Ishikawa (cell line): ENCODE data around the gene KLHL11.
A peak's percentile ranks its signal among the peaks of the same experiment; 100 is the strongest.

Experiments used
- CEBPB ChIP-seq: IDR thresholded peaks from 2 replicates; pipeline ENCODE4 v1.6.1; 2012
- CREB1 ChIP-seq: IDR thresholded peaks from 2 replicates; pipeline ENCODE4 v1.6.1; 2012; ENCODE audit warnings: low read depth
- EGR1 ChIP-seq: IDR thresholded peaks from 2 replicates; pipeline ENCODE4 v1.6.1; 2012
- EP300 ChIP-seq: IDR thresholded peaks from 2 replicates; pipeline ENCODE4 v1.6.1; 2012; ENCODE audit warnings: borderline replicate concordance
- FOXM1 ChIP-seq: IDR thresholded peaks from 2 replicates; pipeline ENCODE4 v1.6.1; 2012; ENCODE audit warnings: low read depth, borderline replicate concordance
- MAX ChIP-seq: IDR thresholded peaks from 2 replicates; pipeline ENCODE4 v1.6.1; 2012
- NFIC ChIP-seq: IDR thresholded peaks from 2 replicates; pipeline ENCODE4 v1.6.1; 2012
- RAD21 ChIP-seq: IDR thresholded peaks from 2 replicates; pipeline ENCODE4 v1.6.1; 2012; ENCODE audit warnings: low read depth
- REST ChIP-seq: IDR thresholded peaks from 2 replicates; pipeline ENCODE4 v1.6.1; 2012; ENCODE audit warnings: low read depth, mild to moderate bottlenecking
- TAF1 ChIP-seq: IDR thresholded peaks from 2 replicates; pipeline ENCODE4 v1.6.1; 2012; ENCODE audit warnings: low read depth, mild to moderate bottlenecking
- TCF12 ChIP-seq: IDR thresholded peaks from 2 replicates; pipeline ENCODE4 v1.6.1; 2012; ENCODE audit warnings: low read depth
- TEAD4 ChIP-seq: IDR thresholded peaks from 2 replicates; pipeline ENCODE4 v1.6.1; 2012
- USF1 ChIP-seq: IDR thresholded peaks from 2 replicates; pipeline ENCODE4 v1.6.1; 2012
- YY1 ChIP-seq: IDR thresholded peaks from 2 replicates; pipeline ENCODE4 v1.6.1; 2012; ENCODE audit warnings: low read depth
- ZBTB7A ChIP-seq: IDR thresholded peaks from 2 replicates; pipeline ENCODE4 v1.6.1; 2012; ENCODE audit warnings: low read depth

Gene KLHL11

GRCh38 chr17:41816637-41817320 is 48.4 kb downstream of the KLHL11 start:
- TF ChIP-seq MAX: no peak
- TF ChIP-seq CEBPB: no peak
- no peak for TF ChIP-seq NFIC
- no peak for TF ChIP-seq FOXM1
- no peak for TF ChIP-seq TCF12
- no peak for TF ChIP-seq EGR1
- no peak for TF ChIP-seq ZBTB7A
- no peak for TF ChIP-seq TAF1
- no peak for TF ChIP-seq USF1
- TF ChIP-seq EP300: no peak
- no peak for TF ChIP-seq TEAD4
- no peak for TF ChIP-seq YY1
- TF ChIP-seq RAD21: no peak
- no peak for TF ChIP-seq REST
- no peak for TF ChIP-seq CREB1

GRCh38 chr17:41814195-41814594 is 51.0 kb downstream of the KLHL11 start:
- TF ChIP-seq TEAD4: no peak
- TF ChIP-seq REST: peak; percentile 39; the same call in 1 of the 2 replicates
- TF ChIP-seq MAX: no peak
- no peak for TF ChIP-seq EGR1

DNA sequence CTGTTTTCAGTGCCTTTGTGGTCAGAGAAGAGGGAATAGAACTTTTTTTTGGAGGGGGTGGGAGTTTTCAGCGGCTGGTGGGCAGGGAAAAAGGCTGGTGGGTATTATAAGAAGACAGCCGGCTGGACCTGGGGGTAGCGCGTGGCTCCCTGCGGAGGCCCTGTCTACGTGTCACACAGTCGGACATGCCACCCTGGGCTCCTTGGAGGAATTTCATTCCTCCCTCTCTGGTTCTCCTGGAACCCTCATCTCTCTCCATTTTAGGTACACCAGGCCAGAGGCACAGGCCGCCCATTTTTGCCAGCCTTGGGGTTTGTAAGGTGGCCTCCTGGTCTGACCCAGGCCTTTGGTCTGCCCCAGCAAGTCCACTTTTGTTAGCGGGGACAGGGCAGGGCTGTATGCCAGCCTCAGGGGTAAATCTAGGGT is 51.5 kb downstream of the KLHL11 start:
- no peak for TF ChIP-seq TEAD4
- no peak for TF ChIP-seq TAF1
- no peak for TF ChIP-seq ZBTB7A
- TF ChIP-seq NFIC: no peak
- no peak for TF ChIP-seq YY1
- TF ChIP-seq TCF12: no peak
- no peak for TF ChIP-seq CREB1
- TF ChIP-seq REST: no peak

DNA sequence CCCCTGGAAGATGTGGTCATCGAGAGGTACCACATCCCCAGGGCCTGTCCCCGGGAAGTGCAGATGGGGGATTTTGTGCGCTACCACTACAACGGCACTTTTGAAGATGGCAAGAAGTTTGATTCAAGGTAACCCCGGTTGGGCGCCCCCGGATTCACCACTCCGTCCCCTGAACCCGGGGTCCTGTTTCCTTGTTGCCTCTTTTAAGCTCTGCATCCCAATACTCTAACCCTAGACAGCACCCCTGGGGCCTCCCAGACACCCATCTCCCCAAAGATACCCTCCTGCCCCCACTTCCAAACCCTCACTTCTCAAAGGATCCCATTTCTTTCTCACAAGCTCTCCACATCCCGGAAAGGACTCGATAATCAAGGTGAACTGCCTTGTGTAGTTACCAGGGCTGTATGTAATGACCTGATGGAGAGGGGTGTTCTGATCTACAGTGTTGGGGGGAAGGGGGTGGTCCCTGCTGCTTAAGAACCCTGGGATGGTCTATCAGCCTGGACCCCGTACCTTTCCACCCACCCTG is 52.0 kb downstream of the KLHL11 start:
- no peak for TF ChIP-seq NFIC
- no peak for TF ChIP-seq YY1
- TF ChIP-seq TCF12: no peak
- no peak for TF ChIP-seq CREB1
- TF ChIP-seq EGR1: no peak
- no peak for TF ChIP-seq ZBTB7A
- TF ChIP-seq FOXM1: no peak
- TF ChIP-seq REST: no peak
- TF ChIP-seq USF1: no peak
- TF ChIP-seq EP300: no peak
- no peak for TF ChIP-seq RAD21
- no peak for TF ChIP-seq TAF1
- no peak for TF ChIP-seq CEBPB
- no peak for TF ChIP-seq MAX
- no peak for TF ChIP-seq TEAD4
